CD14-positive monocyte (primary cell): ENCODE results near the gene CACNG3. TPM values are rescaled to one million over a fixed set of nuclear protein-coding genes. Genes with fewer than 3 reads are reported as not detected.

Experiments used
- DNase-seq, 3 donors: peaks; one replicate each; pipeline ENCODE4 v3.0.0-alpha.2; 2011 to 2022
- H2AFZ ChIP-seq: 2 replicates; pipeline ENCODE4 v1.6.0; 2012; ENCODE audit warnings: mild to moderate bottlenecking, low read depth, low read length, inconsistent platforms; ENCODE audit not compliant: insufficient read depth, poor library complexity, severe bottlenecking
- H3K27ac ChIP-seq, 2 donors: 1 replicate in 1 of 2; 2 replicates in 1 of 2; pipeline ENCODE4 v1.5.1; 2012 to 2013; ENCODE audit warnings: low read length in 2 of 2, control low read depth in 1 of 2, inconsistent platforms in 1 of 2, low read depth in 1 of 2, mild to moderate bottlenecking in 1 of 2
- H3K27me3 ChIP-seq, 2 donors: one replicate each; pipeline versions ENCODE4 v1.6.0 to v1.6.1; 2011 to 2013; ENCODE audit warnings: low read length in 2 of 2; ENCODE audit not compliant: control insufficient read depth in 2 of 2, insufficient read depth in 2 of 2
- H3K36me3 ChIP-seq, 2 donors: replicated peaks in 1 of 2; 1 replicate in 1 of 2; 2 replicates in 1 of 2; pipeline versions ENCODE4 v1.5.1 to v1.6.1; 2012 to 2013; ENCODE audit warnings: low read length in 2 of 2, control low read depth in 1 of 2, inconsistent platforms in 1 of 2, mild to moderate bottlenecking in 1 of 2; ENCODE audit not compliant: insufficient read depth in 2 of 2, control insufficient read depth in 1 of 2
- H3K4me1 ChIP-seq, 2 donors: 1 replicate in 1 of 2; 2 replicates in 1 of 2; pipeline versions ENCODE4 v1.5.1 to v1.6.1; 2012 to 2013; ENCODE audit warnings: low read length in 2 of 2, control low read depth in 1 of 2, inconsistent platforms in 1 of 2, mild to moderate bottlenecking in 1 of 2, moderate library complexity in 1 of 2; ENCODE audit not compliant: insufficient read depth in 2 of 2, control insufficient read depth in 1 of 2
- H3K4me2 ChIP-seq: replicated peaks from 2 replicates; pipeline ENCODE3; 2012; ENCODE audit warnings: low read length, moderate library complexity, mild to moderate bottlenecking; ENCODE audit not compliant: poor library complexity, severe bottlenecking; ENCODE audit errors: extremely low read depth
- H3K4me3 ChIP-seq, 3 experiments: fragments of 200-600 bp in 1 of 3; sonication (generic) in 1 of 3; replicated peaks in 1 of 3; 1 replicate in 2 of 3; 2 replicates in 1 of 3; pipeline ENCODE4 v1.5.1; 2011 to 2013; ENCODE audit warnings: low read length in 3 of 3, mild to moderate bottlenecking in 3 of 3, control low read depth in 2 of 3, low read depth in 2 of 3, inconsistent platforms in 1 of 3, moderate library complexity in 1 of 3
- H3K79me2 ChIP-seq: 2 replicates; pipeline ENCODE4 v1.6.0; 2012; ENCODE audit warnings: mild to moderate bottlenecking, control low read depth, inconsistent platforms, low read length, moderate library complexity; ENCODE audit not compliant: insufficient read depth
- H3K9ac ChIP-seq: 2 replicates; pipeline ENCODE4 v1.6.0; 2017; ENCODE audit warnings: low read length, mild to moderate bottlenecking; ENCODE audit not compliant: insufficient read depth, poor library complexity, severe bottlenecking
- H3K9me3 ChIP-seq, 2 donors: replicated peaks in 1 of 2; 1 replicate in 1 of 2; 2 replicates in 1 of 2; pipeline versions ENCODE4 v1.5.1 to v1.6.1; 2012 to 2013; ENCODE audit warnings: low read length in 2 of 2, control low read depth in 1 of 2; ENCODE audit not compliant: control insufficient read depth in 1 of 2, insufficient read depth in 1 of 2
- H4K20me1 ChIP-seq: 2 replicates; pipeline ENCODE4 v1.6.0; 2012; ENCODE audit warnings: mild to moderate bottlenecking, low read length, control low read depth, moderate library complexity; ENCODE audit not compliant: insufficient read depth
- H3K27ac Mint-ChIP-seq, 7 donors: one replicate each; pipeline ENCODE4 v1.8.0; 2020; ENCODE audit warnings: mild to moderate bottlenecking in 7 of 7, mixed read lengths in 7 of 7, moderate library complexity in 6 of 7, inconsistent platforms in 2 of 7
- H3K27me3 Mint-ChIP-seq, 3 donors: one replicate each; pipeline ENCODE4 v1.8.0; 2021 to 2022; ENCODE audit warnings: low read depth in 3 of 3, mild to moderate bottlenecking in 3 of 3, mixed read lengths in 3 of 3, moderate library complexity in 3 of 3, inconsistent platforms in 1 of 3
- H3K36me3 Mint-ChIP-seq, 2 donors: one replicate each; pipeline ENCODE4 v1.8.0; 2020; ENCODE audit warnings: mixed read lengths in 2 of 2, inconsistent platforms in 1 of 2, mild to moderate bottlenecking in 1 of 2
- H3K4me1 Mint-ChIP-seq: one replicate; pipeline ENCODE4 v1.8.0; 2020; ENCODE audit warnings: mild to moderate bottlenecking, mixed read lengths
- H3K4me3 Mint-ChIP-seq, 2 donors: one replicate each; pipeline ENCODE4 v1.8.0; 2020; ENCODE audit warnings: mild to moderate bottlenecking in 2 of 2, mixed read lengths in 2 of 2, moderate library complexity in 1 of 2
- H3K9me3 Mint-ChIP-seq, 7 donors: one replicate each; pipeline ENCODE4 v1.8.0; 2020 to 2022; ENCODE audit warnings: mixed read lengths in 7 of 7, mild to moderate bottlenecking in 6 of 7, moderate library complexity in 6 of 7, inconsistent platforms in 2 of 7
- WGBS: methylation state at CpG from one replicate; pipeline ENCODE4 v1.1.5; 2013; ENCODE audit warnings: missing lambda C conversion rate; ENCODE audit not compliant: insufficient coverage; 5-methylcytosine and 5-hydroxymethylcytosine counted together
- intact Hi-C, 2 donors: fragments of 100-400 bp; cut with micrococcal nuclease; formaldehyde crosslinking; loops; one replicate each; pipeline versions ENCODE4 v1.15.0 to v1.15.1; 2023
- polyA plus RNA-seq, 3 donors: library from polyadenylated mRNA; depleted of rRNA in 1 of 3; unstranded in 2 of 3; stranded (reverse) in 1 of 3; fragments of 300-500 nt in 2 of 3; fragments of >200 nt in 1 of 3; fragmentation: Illumina TruSeq in 2 of 3; gene quantifications; 1 replicate in 2 of 3; 2 replicates in 1 of 3; pipeline ENCODE4 v1.2.3, GENCODE V29; 2012 to 2021
- TF ChIP-seq, protein P1 (sequence below): fragments of 200-600 bp; IDR thresholded peaks from one replicate; pipeline ENCODE4 v1.8.0; 2022; ENCODE audit warnings: antibody characterized with exemption, mild to moderate bottlenecking

CACNG3 gene
- polyA plus RNA-seq, 3 donors: not detected

DNA sequence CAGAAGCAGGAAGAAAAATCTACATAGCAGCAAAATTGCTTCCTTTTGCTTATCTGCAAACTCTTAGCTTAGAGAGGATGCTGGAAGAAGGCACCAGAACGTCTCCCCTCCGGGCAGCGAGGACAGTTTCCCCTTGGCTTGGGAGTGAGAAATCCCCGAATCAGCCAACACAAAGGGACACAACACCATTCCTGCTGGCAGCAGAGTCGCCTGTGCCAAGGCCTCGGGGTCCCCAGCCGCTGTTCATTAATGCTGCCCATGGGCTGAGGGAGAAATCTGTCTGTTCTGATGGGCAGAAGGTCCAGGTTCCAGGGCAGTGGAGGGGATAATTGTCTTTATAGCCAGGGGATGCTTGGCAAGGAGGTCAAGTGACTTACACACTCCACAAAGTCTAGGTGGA, 38.0 kb downstream of the CACNG3 start:
- Histone ChIP-seq H4K20me1 (no peaks in the 10 kb centered on the region), H3K4me3 (no peak overlapping the region), H2AFZ (no peak overlapping the region), H3K9me3 (no peaks in the 10 kb centered on the region), H3K9ac (no peak overlapping the region), H3K27ac (no peak overlapping the region), H3K36me3 (no peaks in the 10 kb centered on the region), H3K79me2 (no peaks in the 10 kb centered on the region), H3K4me2 (no peak overlapping the region), H3K27me3 (peaks cover 0 to 4% of the 10 kb centered on the region in 2 donors), H3K4me1 (no peaks in the 10 kb centered on the region)
- Mint-ChIP-seq H3K4me1 (no peaks in the 10 kb centered on the region), H3K9me3 (peaks cover 0 to 3% (median 0%) of the 10 kb centered on the region in 7 donors), H3K27ac (no peak overlapping the region), H3K4me3 (no peak overlapping the region), H3K36me3 (no peaks in the 10 kb centered on the region), H3K27me3 (peaks cover 3 to 12% (median 7%) of the 10 kb centered on the region in 3 donors)
- TF ChIP-seq, protein P1, sequence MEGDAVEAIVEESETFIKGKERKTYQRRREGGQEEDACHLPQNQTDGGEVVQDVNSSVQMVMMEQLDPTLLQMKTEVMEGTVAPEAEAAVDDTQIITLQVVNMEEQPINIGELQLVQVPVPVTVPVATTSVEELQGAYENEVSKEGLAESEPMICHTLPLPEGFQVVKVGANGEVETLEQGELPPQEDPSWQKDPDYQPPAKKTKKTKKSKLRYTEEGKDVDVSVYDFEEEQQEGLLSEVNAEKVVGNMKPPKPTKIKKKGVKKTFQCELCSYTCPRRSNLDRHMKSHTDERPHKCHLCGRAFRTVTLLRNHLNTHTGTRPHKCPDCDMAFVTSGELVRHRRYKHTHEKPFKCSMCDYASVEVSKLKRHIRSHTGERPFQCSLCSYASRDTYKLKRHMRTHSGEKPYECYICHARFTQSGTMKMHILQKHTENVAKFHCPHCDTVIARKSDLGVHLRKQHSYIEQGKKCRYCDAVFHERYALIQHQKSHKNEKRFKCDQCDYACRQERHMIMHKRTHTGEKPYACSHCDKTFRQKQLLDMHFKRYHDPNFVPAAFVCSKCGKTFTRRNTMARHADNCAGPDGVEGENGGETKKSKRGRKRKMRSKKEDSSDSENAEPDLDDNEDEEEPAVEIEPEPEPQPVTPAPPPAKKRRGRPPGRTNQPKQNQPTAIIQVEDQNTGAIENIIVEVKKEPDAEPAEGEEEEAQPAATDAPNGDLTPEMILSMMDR: no peak
- intact Hi-C loops: no loop called here
- no CpG with 5 or more reads among the region's 7 CpGs for WGBS
- no peak for DNase-seq

DNA sequence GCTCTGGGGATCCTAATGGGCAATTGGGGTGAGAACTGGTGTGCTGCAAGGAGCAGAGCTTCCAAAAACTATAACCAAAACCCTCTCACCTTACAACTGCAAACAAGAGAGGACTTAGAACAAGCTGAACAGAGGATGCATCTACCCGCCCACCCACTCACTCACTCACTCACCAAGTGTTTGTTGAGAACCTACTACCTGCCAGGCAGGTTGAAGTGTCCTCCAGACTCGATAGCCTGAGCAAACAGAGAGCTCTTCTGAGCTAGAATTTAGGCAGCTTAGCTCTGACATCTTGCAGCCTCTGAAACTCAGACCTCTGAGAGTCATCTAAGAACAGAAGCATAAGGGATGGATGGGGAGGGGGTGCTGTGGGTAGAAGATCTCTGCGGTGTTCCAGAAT, 41.2 kb downstream of the CACNG3 start:
- Histone ChIP-seq H2AFZ (no peak overlapping the region), H3K4me1 (no peaks in the 10 kb centered on the region), H3K36me3 (no peaks in the 10 kb centered on the region), H3K27me3 (peaks cover 0 to 2% of the 10 kb centered on the region in 2 donors), H4K20me1 (no peaks in the 10 kb centered on the region), H3K79me2 (no peaks in the 10 kb centered on the region), H3K4me3 (no peak overlapping the region), H3K4me2 (no peak overlapping the region), H3K27ac (no peak overlapping the region), H3K9me3 (no peaks in the 10 kb centered on the region), H3K9ac (no peak overlapping the region)
- Mint-ChIP-seq H3K9me3 (peaks cover 0 to 5% (median 2%) of the 10 kb centered on the region in 7 donors), H3K27me3 (peaks cover 7 to 15% (median 7%) of the 10 kb centered on the region in 3 donors), H3K4me3 (no peak overlapping the region), H3K36me3 (no peaks in the 10 kb centered on the region), H3K27ac (no peak overlapping the region), H3K4me1 (no peaks in the 10 kb centered on the region)
- DNase-seq: no peak
- TF ChIP-seq, protein P1: no peak
- intact Hi-C loops: no loop called here
- 77% methylated on average over 2 of the region's 3 CpGs for WGBS
